Measurements from ENCODE around the gene SPECC1. TPM values are rescaled to one million over a fixed set of nuclear protein-coding genes. Genes with fewer than 3 reads are reported as not detected.

Gene SPECC1
- total and polyA plus RNA-seq, 2 donors (not counting 1 experiment from before 2014, with no cell fraction given), result 13.4 to 30.9 TPM

GRCh38 chr17:20217677-20218076, 208.5 kb downstream of the SPECC1 start:
- Histone ChIP-seq H3K4me1 (ENCODE audit: control insufficient read depth, extremely low read depth, insufficient read depth, low read length) (no peaks in the 10 kb centered on the region), H3K27ac (ENCODE audit: insufficient read depth, low read length) (no peak overlapping the region), H3K27me3 (ENCODE audit: control insufficient read depth, insufficient read depth, low read length) (no peaks in the 10 kb centered on the region), H2AFZ (ENCODE audit: low read length) (no peak overlapping the region), H4K20me1 (ENCODE audit: control insufficient read depth, extremely low read depth, insufficient read depth, low read length) (no peaks in the 10 kb centered on the region), H3K9ac (ENCODE audit: insufficient read depth, low read length) (no peak overlapping the region), H3K4me3 (replicated peaks in 1 of 4; ENCODE audit: control extremely low read depth in 1 of 4, insufficient read depth in 1 of 4, low read depth in 3 of 4, low read length in 4 of 4) (no peak overlapping the region), H3K4me2 (ENCODE audit: extremely low read depth, insufficient read depth, low read length) (no peak overlapping the region), H3K79me2 (ENCODE audit: control insufficient read depth, insufficient read depth, low read length) (no peaks in the 10 kb centered on the region), H3K9me3 (ENCODE audit: control insufficient read depth, insufficient read depth, low read depth, low read length) (no peaks in the 10 kb centered on the region), H3K36me3 (ENCODE audit: control insufficient read depth, insufficient read depth, low read length) (no peaks in the 10 kb centered on the region)
- DNase-seq (ENCODE audit: low read depth in 2 of 2), result no peak
- TF ChIP-seq EZH2 (IDR thresholded peaks at IDR 0.05; ENCODE audit: low read length, missing control alignments), result no peak
- TF ChIP-seq CTCF (conservative IDR thresholded peaks at IDR 0.05 in 1 of 2, IDR thresholded peaks at IDR 0.05 in 1 of 2; ENCODE audit: low read depth in 1 of 2, low read length in 2 of 2), result no peak

- H3K4me1 ChIP-seq (ENCODE audit: control insufficient read depth, extremely low read depth, insufficient read depth, low read length), result no peaks in the 10 kb centered on the region
- H3K9ac ChIP-seq (ENCODE audit: insufficient read depth, low read length), result no peak overlapping the region
- no peak for DNase-seq (ENCODE audit: low read depth in 2 of 2)
- H3K36me3 ChIP-seq (ENCODE audit: control insufficient read depth, insufficient read depth, low read length), result no peaks in the 10 kb centered on the region
- no peak overlapping the region for H2AFZ ChIP-seq (ENCODE audit: low read length)
- TF ChIP-seq CTCF (conservative IDR thresholded peaks at IDR 0.05 in 1 of 2, IDR thresholded peaks at IDR 0.05 in 1 of 2; ENCODE audit: low read depth in 1 of 2, low read length in 2 of 2) (no peak), EZH2 (IDR thresholded peaks at IDR 0.05; ENCODE audit: low read length, missing control alignments) (no peak)
- H4K20me1 ChIP-seq (ENCODE audit: control insufficient read depth, extremely low read depth, insufficient read depth, low read length), result no peaks in the 10 kb centered on the region
- H3K79me2 ChIP-seq (ENCODE audit: control insufficient read depth, insufficient read depth, low read length), result no peaks in the 10 kb centered on the region
- no peak overlapping the region for H3K4me2 ChIP-seq (ENCODE audit: extremely low read depth, insufficient read depth, low read length)
- no peak overlapping the region for H3K27ac ChIP-seq (ENCODE audit: insufficient read depth, low read length)
- H3K4me3 ChIP-seq (replicated peaks in 1 of 4; ENCODE audit: control extremely low read depth in 1 of 4, insufficient read depth in 1 of 4, low read depth in 3 of 4, low read length in 4 of 4), result no peak overlapping the region
- no peaks in the 10 kb centered on the region for H3K9me3 ChIP-seq (ENCODE audit: control insufficient read depth, insufficient read depth, low read depth, low read length)
- H3K27me3 ChIP-seq (ENCODE audit: control insufficient read depth, insufficient read depth, low read length), result no peaks in the 10 kb centered on the region
Observed at GRCh38 chr17:20218272-20218671, 209.1 kb downstream of the SPECC1 start.

- H2AFZ ChIP-seq (ENCODE audit: low read length), result no peak overlapping the region
- no peak overlapping the region for H3K27ac ChIP-seq (ENCODE audit: insufficient read depth, low read length)
- no peaks in the 10 kb centered on the region for H3K79me2 ChIP-seq (ENCODE audit: control insufficient read depth, insufficient read depth, low read length)
- H3K36me3 ChIP-seq (ENCODE audit: control insufficient read depth, insufficient read depth, low read length), result no peaks in the 10 kb centered on the region
- no peak overlapping the region for H3K4me2 ChIP-seq (ENCODE audit: extremely low read depth, insufficient read depth, low read length)
- no peak overlapping the region for H3K4me3 ChIP-seq (replicated peaks in 1 of 4; ENCODE audit: control extremely low read depth in 1 of 4, insufficient read depth in 1 of 4, low read depth in 3 of 4, low read length in 4 of 4)
- peaks cover 7% of the 10 kb centered on the region for H3K4me1 ChIP-seq (ENCODE audit: control insufficient read depth, extremely low read depth, insufficient read depth, low read length)
- H3K9ac ChIP-seq (ENCODE audit: insufficient read depth, low read length), result no peak overlapping the region
- DNase-seq (ENCODE audit: low read depth in 2 of 2), result peak in 1 of 2 donors; percentile 36
- TF ChIP-seq CTCF (conservative IDR thresholded peaks at IDR 0.05 in 1 of 2, IDR thresholded peaks at IDR 0.05 in 1 of 2; ENCODE audit: low read depth in 1 of 2, low read length in 2 of 2), result no peak
- no peak for TF ChIP-seq EZH2 (IDR thresholded peaks at IDR 0.05; ENCODE audit: low read length, missing control alignments)
- no peaks in the 10 kb centered on the region for H3K9me3 ChIP-seq (ENCODE audit: control insufficient read depth, insufficient read depth, low read depth, low read length)
- peaks cover 3% of the 10 kb centered on the region for H4K20me1 ChIP-seq (ENCODE audit: control insufficient read depth, extremely low read depth, insufficient read depth, low read length)
- no peaks in the 10 kb centered on the region for H3K27me3 ChIP-seq (ENCODE audit: control insufficient read depth, insufficient read depth, low read length)
Observed at GRCh38 chr17:20223808-20224328, 214.7 kb downstream of the SPECC1 start.

Measured in fibroblast of lung (primary cell).